Activated T-cell treated with anti-CD3 and anti-CD28 coated beads for 48 hours (primary cell): ENCODE measurements around the gene TMEM95.
A peak's percentile ranks its signal among the peaks of the same experiment; 100 is the strongest.
"Not testable (repeated sequence)": the region's sequence is repeated elsewhere in the genome, so short reads cannot be mapped to it uniquely, and the experiment has no call there.

Experiments
- DNase-seq: peaks from one replicate; pipeline ENCODE4 v3.0.0-alpha.2; 2020; ENCODE audit warnings: low read depth

Gene TMEM95

DNA sequence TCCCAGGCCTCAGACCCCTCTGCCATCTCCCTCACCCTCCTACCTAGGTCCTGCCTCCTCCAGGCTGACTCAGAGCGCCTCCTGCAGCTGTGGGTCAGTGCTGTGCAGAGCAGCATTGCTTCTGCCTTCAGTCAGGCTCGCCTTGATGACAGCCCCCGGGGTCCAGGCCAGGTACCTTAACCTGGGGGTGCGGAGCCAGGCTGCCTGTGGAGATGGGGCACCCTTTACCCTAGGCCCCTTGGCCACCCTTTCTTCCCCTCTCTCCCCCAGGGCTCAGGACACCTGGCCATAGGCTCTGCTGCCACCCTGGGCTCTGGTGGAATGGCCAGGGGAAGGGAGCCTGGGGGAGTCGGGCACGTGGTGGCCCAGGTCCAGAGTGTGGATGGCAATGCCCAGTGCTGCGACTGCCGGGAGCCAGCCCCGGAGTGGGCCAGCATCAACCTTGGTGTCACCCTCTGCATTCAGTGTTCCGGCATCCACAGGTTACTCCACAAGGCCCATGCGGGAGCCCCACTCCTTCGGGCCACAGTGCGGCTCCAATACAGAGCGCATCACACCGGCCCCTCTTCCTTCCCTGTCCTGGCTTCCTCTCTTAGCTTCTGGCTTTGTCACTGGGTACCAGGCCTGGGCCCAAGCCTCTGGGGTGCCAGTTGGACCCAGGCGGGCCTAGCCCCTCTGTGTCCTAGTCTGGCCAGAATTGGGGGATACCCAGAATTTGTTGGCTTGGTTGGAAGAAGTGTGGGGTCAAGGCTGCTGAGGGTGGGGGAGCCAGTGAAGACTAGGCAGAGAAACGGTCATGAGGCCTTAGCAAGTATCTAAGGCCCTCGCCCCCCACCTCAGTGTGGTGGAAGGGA, 8.0 kb upstream of the TMEM95 start:
- DNase-seq, result no peak

DNA sequence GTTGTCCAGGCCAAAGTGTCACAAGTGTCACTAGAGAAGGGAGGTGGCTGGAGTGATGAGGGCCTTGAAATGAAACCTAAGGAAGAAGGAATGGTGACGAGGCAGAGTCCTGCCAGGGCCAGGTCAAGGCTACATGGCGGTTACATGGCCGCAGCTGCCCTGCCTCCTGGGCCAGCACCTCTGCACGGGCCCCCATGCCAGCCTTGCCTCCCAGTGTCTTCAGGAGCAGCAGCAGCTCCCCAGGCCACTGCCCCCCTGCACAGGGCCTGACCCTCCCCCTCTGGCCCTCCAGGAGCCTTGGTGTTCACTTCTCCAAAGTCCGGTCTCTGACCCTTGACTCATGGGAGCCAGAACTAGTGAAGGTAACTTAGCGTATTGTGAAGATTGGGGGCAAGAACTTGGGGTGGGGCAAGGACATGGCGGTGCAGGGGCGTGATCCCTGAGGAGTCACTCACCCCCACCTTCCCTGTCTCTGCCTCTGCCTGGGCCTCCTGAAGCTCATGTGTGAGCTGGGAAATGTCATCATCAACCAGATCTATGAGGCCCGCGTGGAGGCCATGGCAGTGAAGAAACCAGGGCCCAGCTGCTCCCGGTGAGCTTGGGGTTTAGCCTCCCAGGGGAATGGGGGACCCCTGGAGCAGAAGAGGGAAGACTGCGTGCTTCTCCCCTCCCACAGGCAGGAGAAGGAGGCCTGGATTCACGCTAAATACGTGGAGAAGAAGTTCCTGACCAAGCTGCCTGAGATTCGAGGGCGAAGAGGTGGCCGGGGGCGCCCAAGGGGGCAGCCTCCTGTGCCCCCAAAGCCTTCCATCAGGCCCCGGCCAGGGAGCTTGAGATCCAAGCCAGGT, 7.1 kb upstream of the TMEM95 start:
- DNase-seq, result no peak

- DNase-seq, result no peak
Measured at GRCh38 chr17:7348478-7349242, 6.3 kb upstream of the TMEM95 start.

DNA sequence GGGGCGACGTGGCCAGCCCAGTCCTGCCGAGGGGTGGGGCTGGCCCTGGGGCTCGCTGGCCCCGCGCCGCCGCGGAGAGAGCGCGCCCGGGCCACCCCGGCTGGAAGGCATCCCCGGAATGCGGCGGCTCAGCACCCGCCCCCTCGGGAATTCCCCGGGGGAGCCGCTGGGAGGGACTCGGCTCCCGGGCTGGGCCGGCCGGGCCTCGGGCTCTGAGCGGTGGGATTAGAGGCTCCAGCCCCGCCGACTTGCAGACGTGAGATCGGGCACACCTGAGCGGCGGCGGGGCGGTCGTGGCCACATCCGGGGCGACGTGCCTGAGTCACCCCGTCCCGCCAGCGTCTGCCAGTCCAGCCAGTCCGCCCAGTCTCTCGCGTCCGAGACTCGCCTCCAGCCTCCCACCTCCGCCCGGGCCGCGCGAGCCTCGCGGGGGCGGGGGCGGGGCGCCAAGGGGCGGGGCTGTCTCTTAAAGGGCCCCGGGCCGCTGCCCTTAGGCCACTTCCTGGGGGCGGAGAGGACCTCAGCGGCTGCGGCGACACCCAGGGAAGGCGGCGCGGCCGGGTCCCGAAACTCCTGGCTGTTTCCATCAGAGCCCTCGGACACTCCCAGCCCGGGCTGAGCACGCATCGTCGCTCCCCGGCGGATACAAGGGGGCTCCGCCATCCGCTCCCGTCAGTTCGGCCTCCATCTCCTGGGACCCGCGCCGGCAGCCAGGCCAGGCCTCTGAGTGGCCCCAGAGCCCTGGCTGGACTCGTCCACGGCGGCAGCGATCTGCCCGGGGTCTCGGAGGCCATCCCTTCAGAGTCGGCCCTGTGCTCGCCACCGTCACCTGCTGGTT, 3.1 kb upstream of the TMEM95 start, which contains the start of gene KCTD11:
KCTD11 (plus strand) TSS at position 498 of the 838 bp plus-strand sequence.
- DNase-seq, result peak; percentile 77

DNA sequence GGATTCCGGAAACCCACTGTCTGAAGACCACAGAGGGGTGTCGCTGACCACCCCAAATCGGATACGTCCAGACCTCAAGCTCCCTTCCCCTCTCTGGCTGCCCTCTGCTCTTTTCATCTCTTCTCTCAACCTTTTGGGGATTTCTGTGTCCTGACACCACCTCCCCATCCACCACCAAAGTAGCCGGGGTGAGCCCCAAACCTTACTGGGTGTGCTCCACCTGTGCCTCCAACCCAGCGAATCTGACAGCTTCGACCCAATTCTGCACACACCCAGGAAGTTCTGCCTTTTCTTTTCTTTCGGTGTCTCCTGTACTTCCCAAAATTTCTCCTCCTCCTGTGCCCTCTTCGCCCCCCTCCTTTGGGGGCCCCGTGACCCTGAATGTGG, 2.5 kb upstream of the TMEM95 start:
- no peak for DNase-seq

- no peak for DNase-seq
Measured at GRCh38 chr17:7352910-7353635, 1.9 kb upstream of the TMEM95 start.

- no peak for DNase-seq
Measured at GRCh38 chr17:7354262-7354843, 603 bp upstream of the TMEM95 start.

DNA sequence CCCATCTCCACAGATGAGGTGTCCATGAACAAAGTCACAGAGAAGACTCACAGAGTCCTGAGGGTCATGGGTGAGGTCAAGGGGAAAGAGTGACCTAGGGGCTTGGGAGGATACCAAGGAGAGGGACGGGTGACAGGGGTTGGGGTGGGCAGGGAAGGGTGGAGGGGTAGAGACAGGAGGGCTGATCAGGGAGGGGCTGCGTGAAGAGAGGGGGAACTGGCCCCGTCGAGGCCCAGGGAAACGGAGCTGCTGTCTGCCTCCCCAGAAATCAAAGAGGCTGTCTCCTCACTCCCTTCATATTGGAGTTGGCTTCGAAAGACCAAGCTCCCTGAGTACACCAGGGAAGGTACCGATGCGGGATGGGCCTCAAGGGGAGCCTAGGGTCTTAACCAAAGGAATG, 617 bp downstream of the TMEM95 start:
- no peak for DNase-seq

GRCh38 chr17:7356072-7356549, 1.2 kb downstream of the TMEM95 start:
- DNase-seq, result peak; percentile 81

DNA sequence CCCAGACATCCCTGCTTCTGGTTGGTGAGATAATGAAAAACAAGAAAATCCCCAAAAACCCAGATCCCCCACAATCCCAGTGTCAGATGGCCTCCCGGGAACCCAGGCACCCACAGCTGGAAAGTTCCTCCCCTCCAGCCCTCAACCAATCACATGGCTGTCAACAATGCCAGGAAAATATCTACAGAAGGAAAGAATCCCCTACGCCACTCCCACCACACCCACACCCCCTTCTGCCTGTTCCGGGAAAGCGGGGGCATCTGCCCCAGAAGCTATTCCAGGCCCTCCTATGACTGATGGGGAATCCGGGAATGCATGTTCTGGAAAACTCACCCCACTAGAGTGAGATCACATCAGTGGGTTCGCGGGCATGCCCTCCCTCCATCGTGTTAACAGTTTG, 1.8 kb downstream of the TMEM95 start:
- DNase-seq, result no peak

DNA sequence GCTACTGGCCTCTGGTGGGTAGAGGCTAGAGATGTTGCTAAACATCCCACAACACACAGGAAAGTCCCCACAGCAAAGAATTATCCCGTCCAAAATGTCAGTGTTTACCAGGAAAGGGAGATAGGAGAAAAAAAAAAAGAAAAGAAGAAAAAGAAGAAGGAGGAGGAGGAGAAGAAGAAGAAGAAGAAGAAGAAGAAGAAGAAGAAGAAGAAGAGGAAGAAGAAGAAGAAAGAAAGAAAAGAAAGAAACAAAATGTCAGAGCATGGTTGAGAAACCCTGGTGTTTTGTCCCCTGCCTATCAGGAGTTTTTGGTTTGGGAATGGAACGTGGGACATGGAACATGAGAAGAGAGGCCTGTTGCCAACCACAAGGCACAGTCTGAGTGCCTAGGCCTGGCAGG, 2.4 kb downstream of the TMEM95 start:
- DNase-seq, result no peak

DNA sequence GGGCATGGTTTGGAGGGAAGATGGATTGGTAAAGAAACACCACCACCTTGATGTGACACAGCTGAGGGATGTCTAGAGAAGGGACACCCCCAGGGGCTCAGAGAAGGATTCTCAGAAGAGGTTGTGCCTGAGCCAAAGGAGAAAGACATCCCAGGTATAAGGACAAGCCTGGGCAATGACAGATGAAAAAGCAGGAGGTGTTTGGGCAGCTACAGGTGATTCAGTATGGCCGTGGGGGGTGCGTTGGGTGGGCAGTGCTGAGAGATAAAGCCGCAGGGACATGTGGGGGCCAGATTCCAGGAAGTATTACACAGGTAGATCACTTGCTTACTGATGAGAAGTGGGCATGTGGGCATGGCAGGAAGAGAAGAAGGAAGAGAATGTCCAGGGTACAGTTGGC, 7.0 kb downstream of the TMEM95 start:
- no peak for DNase-seq

- DNase-seq, result no peak
Measured at GRCh38 chr17:7363311-7363710, 8.4 kb downstream of the TMEM95 start.

- not testable (repeated sequence) for DNase-seq
Measured at GRCh38 chr17:7365963-7366362, 11.0 kb downstream of the TMEM95 start.

- DNase-seq, result no peak
Measured at GRCh38 chr17:7367083-7367482, 12.1 kb downstream of the TMEM95 start.

- no peak for DNase-seq
Measured at GRCh38 chr17:7367918-7368598, 13.1 kb downstream of the TMEM95 start.

GRCh38 chr17:7368599-7368994, 13.6 kb downstream of the TMEM95 start:
- not testable (repeated sequence) for DNase-seq

GRCh38 chr17:7369825-7370224, 14.9 kb downstream of the TMEM95 start:
- DNase-seq, result no peak

- DNase-seq, result no peak
Measured at GRCh38 chr17:7370853-7371252, 15.9 kb downstream of the TMEM95 start.

- no peak for DNase-seq
Measured at GRCh38 chr17:7374353-7374752, 19.4 kb downstream of the TMEM95 start.
